Activated CD4-positive, alpha-beta T cell treated with anti-CD3 and anti-CD28 coated beads for 36 hours (primary cell): ENCODE measurements around the gene FCN1. TPM values are rescaled to one million over a fixed set of nuclear protein-coding genes. Genes with fewer than 3 reads are reported as not detected.

ENCODE experiments used
- ATAC-seq: fragments of 200-7000 bp; cut with Tn5 transposase; one replicate; pipeline ENCODE4 v1.10.0; 2021; ENCODE audit warnings: mild to moderate bottlenecking, moderate library complexity
- CTCF ChIA-PET: fragments of 350-600 bp; sonication (Branson Sonifier 250); formaldehyde crosslinking; loops from one replicate; lab custom pipeline; 2021; ENCODE audit warnings: antibody characterized with exemption; lab: Charles Lee
- POLR2A ChIA-PET: fragments of 350-600 bp; sonication (Branson Sonifier 250); formaldehyde crosslinking; loops from one replicate; lab custom pipeline; 2021; ENCODE audit warnings: antibody characterized with exemption, inconsistent platforms; lab: Charles Lee
- DNase-seq: peaks from one replicate; pipeline ENCODE4 v3.0.0-alpha.2; 2020
- H3K27ac Mint-ChIP-seq: one replicate; pipeline ENCODE4 v1.8.0; 2021; ENCODE audit warnings: mixed read lengths
- H3K27me3 Mint-ChIP-seq: one replicate; pipeline ENCODE4 v1.8.0; 2021; ENCODE audit warnings: mixed read lengths
- H3K36me3 Mint-ChIP-seq: one replicate; pipeline ENCODE4 v1.8.0; 2021; ENCODE audit warnings: low read depth, mixed read lengths
- H3K4me1 Mint-ChIP-seq: one replicate; pipeline ENCODE4 v1.8.0; 2021; ENCODE audit warnings: mixed read lengths
- H3K4me3 Mint-ChIP-seq: one replicate; pipeline ENCODE4 v1.8.0; 2021; ENCODE audit warnings: mild to moderate bottlenecking, moderate library complexity, mixed read lengths
- H3K9me3 Mint-ChIP-seq: one replicate; pipeline ENCODE4 v1.8.0; 2021; ENCODE audit warnings: low read depth, mixed read lengths
- intact Hi-C, 2 experiments: fragments of 100-400 bp; cut with DNase I in 1 of 2; cut with micrococcal nuclease in 1 of 2; formaldehyde crosslinking; loops; one replicate each; pipeline versions ENCODE4 v1.14.2 to v1.15.1; 2022 to 2024; cut with DNase I, micrococcal nuclease
- total RNA-seq, 2 experiments: library from RNA; stranded (reverse); gene quantifications; one replicate each; pipeline ENCODE4 v1.2.3, GENCODE V29; 2021

The FCN1 gene
- total RNA-seq, 2 experiments from 2014 or later: not detected

- ATAC-seq (no peak), DNase-seq (no peak)
- Mint-ChIP-seq H3K9me3 (no peaks in the 10 kb centered on the region), H3K27ac (no peak overlapping the region), H3K4me1 (no peaks in the 10 kb centered on the region), H3K36me3 (no peaks in the 10 kb centered on the region), H3K4me3 (no peak overlapping the region), H3K27me3 (peaks cover 2% of the 10 kb centered on the region)
- CTCF ChIA-PET: no interaction called here
- POLR2A ChIA-PET: no interaction called here
- intact Hi-C loops: no loop called here
Measured at GRCh38 chr9:134870301-134870694, 47.4 kb downstream of the FCN1 start.

- intact Hi-C loops: no loop called here
- no peaks in the 10 kb centered on the region for H3K9me3 Mint-ChIP-seq
- ATAC-seq (no peak), DNase-seq (no peak)
- H3K27ac Mint-ChIP-seq: no peak overlapping the region
- H3K36me3 Mint-ChIP-seq: no peaks in the 10 kb centered on the region
- H3K4me3 Mint-ChIP-seq: no peak overlapping the region
- H3K27me3 Mint-ChIP-seq: no peaks in the 10 kb centered on the region
- CTCF ChIA-PET: no interaction called here
- H3K4me1 Mint-ChIP-seq: no peaks in the 10 kb centered on the region
- POLR2A ChIA-PET: no interaction called here
Measured at GRCh38 chr9:134869554-134870300, 48.0 kb downstream of the FCN1 start.

DNA sequence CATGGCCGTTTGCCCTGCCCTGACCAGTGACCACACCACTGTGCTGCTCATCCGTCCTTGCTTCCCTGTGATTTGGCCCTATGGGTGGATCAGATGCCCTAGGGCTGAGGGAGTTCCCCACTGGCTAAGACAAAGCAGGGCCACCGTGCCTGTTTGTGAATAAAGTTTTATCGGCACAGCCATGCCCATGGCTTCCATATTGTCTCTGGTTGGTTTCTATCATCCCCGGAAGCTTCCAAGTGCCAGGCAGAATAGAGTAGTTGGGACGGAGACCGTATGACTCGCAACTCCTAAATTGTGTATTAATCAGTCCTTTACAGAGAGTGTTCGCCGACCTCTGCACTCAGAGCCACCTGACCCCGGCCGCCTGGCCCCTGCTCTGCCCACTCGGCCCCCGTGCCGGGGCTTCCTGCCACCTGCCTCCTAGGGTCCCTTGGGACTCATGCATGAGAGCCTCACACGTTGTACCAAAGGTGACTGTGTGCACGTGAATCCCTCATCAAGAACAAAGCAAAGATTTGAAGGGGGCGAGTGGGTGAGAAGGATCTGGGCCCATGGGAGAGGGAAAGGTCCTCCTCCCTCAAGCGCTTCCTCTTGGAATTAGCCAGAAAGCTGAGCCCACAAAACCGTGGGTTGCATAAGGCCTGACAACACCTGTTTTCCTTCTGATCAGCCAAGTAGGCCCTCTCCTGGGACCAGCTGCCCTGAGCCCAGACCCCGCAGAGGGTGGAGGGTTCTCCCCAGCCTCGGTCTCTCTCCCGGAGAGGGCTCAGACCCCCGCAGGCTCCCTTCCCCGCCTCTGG, 48.8 kb downstream of the FCN1 start:
- DNase-seq: no peak
- ChIA-PET POLR2A (no interaction called here), CTCF (no interaction called here)
- no peak overlapping the region for H3K4me3 Mint-ChIP-seq
- H3K27ac Mint-ChIP-seq: no peak overlapping the region
- intact Hi-C loops: no loop called here
- H3K9me3 Mint-ChIP-seq: no peaks in the 10 kb centered on the region
- no peaks in the 10 kb centered on the region for H3K36me3 Mint-ChIP-seq
- no peaks in the 10 kb centered on the region for H3K4me1 Mint-ChIP-seq
- H3K27me3 Mint-ChIP-seq: no peaks in the 10 kb centered on the region
- no peak for ATAC-seq

DNA sequence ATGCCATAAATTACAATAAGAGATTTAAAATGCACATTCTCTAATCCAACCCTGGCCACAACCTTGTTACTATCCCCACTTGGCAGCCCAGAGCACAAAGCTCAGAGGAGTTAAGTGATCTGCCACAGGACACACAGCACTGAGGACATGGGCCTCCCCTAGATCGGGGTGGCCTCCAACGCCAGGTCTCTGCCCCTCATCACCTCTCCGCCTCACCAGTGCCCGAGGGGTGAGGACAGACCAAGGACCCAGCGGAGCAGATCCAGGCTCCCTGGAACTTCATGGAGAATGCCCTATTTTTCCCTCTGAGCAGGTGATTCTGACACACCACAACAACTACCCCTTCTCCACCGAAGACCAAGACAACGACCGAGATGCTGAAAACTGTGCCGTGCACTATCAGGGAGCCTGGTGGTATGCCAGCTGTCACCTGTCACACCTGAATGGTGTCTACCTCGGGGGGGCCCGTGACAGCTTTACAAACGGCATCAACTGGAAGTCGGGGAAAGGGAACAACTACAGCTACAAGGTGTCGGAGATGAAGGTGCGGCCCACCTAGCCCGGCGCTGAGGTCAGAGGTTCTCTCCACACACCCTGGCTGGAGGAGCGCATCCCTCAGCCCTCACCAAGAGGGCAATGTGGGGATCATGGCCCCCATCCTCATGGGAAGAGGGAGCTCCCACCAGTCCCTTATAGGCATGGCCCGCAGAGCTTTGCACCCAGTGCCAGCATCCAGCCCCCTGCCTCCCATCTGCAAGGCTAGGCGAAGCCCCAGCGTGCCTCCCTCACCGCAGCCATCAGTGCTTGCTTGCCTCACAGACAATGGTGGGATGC, 49.6 kb downstream of the FCN1 start:
- Mint-ChIP-seq H3K4me1 (no peaks in the 10 kb centered on the region), H3K27me3 (no peaks in the 10 kb centered on the region), H3K4me3 (no peak overlapping the region), H3K36me3 (no peaks in the 10 kb centered on the region), H3K9me3 (no peaks in the 10 kb centered on the region), H3K27ac (no peak overlapping the region)
- intact Hi-C loops: no loop called here
- ChIA-PET POLR2A (no interaction called here), CTCF (no interaction called here)
- DNase-seq: no peak
- ATAC-seq: no peak

- intact Hi-C loops: no loop called here
- POLR2A ChIA-PET: no interaction called here
- Mint-ChIP-seq H3K9me3 (peaks cover 2% of the 10 kb centered on the region), H3K4me1 (no peaks in the 10 kb centered on the region), H3K27me3 (peaks cover 5% of the 10 kb centered on the region), H3K36me3 (no peaks in the 10 kb centered on the region), H3K4me3 (no peak overlapping the region), H3K27ac (no peak overlapping the region)
- CTCF ChIA-PET: no interaction called here
- DNase-seq (no peak), ATAC-seq (no peak)
Measured at GRCh38 chr9:134864821-134865190, 52.9 kb downstream of the FCN1 start.

GRCh38 chr9:134863941-134864820, 53.5 kb downstream of the FCN1 start:
- POLR2A ChIA-PET: no interaction called here
- ATAC-seq: no peak

DNA sequence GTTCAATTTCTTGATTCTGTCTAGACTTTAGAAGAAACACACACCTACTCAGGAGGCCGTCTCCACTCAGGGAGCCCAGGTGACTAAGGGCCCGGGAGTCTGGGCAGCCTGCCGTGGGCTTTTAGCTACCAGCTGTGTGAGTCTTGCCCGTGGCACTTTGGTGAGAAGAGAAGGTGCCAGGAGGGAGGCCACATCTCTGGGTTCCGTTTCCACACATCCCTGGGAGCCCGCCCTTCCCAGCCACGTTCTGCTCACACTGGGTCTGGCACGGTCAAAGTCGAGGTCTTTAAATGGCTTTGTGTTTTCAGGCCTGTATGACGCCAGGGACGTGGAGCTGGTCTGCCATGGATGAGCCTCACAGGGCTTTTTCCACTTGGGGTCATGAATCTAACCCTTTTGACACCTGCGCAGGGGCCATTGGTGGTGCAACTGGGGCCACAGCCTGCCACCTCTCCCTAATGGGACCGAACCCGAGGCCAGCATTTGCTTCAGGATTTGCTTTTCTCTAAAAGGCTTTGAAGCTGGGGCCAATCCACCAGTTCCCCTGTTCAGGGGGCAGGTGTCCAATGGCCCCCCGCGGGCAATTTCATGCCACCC, 54.3 kb downstream of the FCN1 start:
- ChIA-PET CTCF (no interaction called here), POLR2A (no interaction called here)
- Mint-ChIP-seq H3K36me3 (no peaks in the 10 kb centered on the region), H3K4me1 (peaks cover 3% of the 10 kb centered on the region), H3K27ac (no peak overlapping the region), H3K27me3 (peaks cover 8% of the 10 kb centered on the region), H3K4me3 (no peak overlapping the region), H3K9me3 (peaks cover 2% of the 10 kb centered on the region)
- DNase-seq (no peak), ATAC-seq (no peak)
- intact Hi-C loops: no loop called here

More at GRCh38 chr9:134863941-134864820, 53.5 kb downstream of the FCN1 start:
- Mint-ChIP-seq H3K9me3 (peaks cover 2% of the 10 kb centered on the region), H3K27ac (no peak overlapping the region), H3K4me1 (no peaks in the 10 kb centered on the region), H3K27me3 (peaks cover 5% of the 10 kb centered on the region), H3K36me3 (no peaks in the 10 kb centered on the region), H3K4me3 (no peak overlapping the region)
- DNase-seq: no peak
- CTCF ChIA-PET: no interaction called here
- intact Hi-C loops: no loop called here

- no peaks in the 10 kb centered on the region for H3K36me3 Mint-ChIP-seq
- ATAC-seq (no peak), DNase-seq (no peak)
- POLR2A ChIA-PET: no interaction called here
- no peak overlapping the region for H3K27ac Mint-ChIP-seq
- peaks cover 17% of the 10 kb centered on the region for H3K4me1 Mint-ChIP-seq
- H3K27me3 Mint-ChIP-seq: peaks cover 16% of the 10 kb centered on the region
- H3K4me3 Mint-ChIP-seq: no peak overlapping the region
- H3K9me3 Mint-ChIP-seq: peaks cover 5% of the 10 kb centered on the region
- intact Hi-C loops: no loop called here
- CTCF ChIA-PET: no interaction called here
Measured at GRCh38 chr9:134861595-134862334, 55.9 kb downstream of the FCN1 start.

GRCh38 chr9:134860510-134860909, 57.2 kb downstream of the FCN1 start:
- no peaks in the 10 kb centered on the region for H3K36me3 Mint-ChIP-seq
- no peak overlapping the region for H3K4me3 Mint-ChIP-seq
- peaks cover 20% of the 10 kb centered on the region for H3K27me3 Mint-ChIP-seq
- ChIA-PET CTCF (interaction anchor here (0.9 kb wide), 1 partner anchor 14 kb away, joined by 3 read pairs; no protein-coding TSS in a partner anchor), POLR2A (no interaction called here)
- no peak overlapping the region for H3K27ac Mint-ChIP-seq
- DNase-seq (no peak), ATAC-seq (no peak)
- intact Hi-C loops: no loop called here
- peaks cover 5% of the 10 kb centered on the region for H3K9me3 Mint-ChIP-seq
- H3K4me1 Mint-ChIP-seq: peaks cover 17% of the 10 kb centered on the region
